GM21528 (cell line): ENCODE measurements around the gene PAPPA.

ENCODE experiments used
- ATAC-seq: cut with Tn5 transposase; IDR thresholded peaks from one replicate; pipeline ENCODE4 v1.9.1; 2021; ENCODE audit warnings: mild to moderate bottlenecking, moderate library complexity; ENCODE audit not compliant: unreplicated experiment, low FRiP score

Gene PAPPA

GRCh38 chr9:116178481-116179211 lies 25.1 kb downstream of the PAPPA start:
- ATAC-seq, result no peak

- no peak for ATAC-seq
These were observed 26.0 kb downstream of the PAPPA start for GRCh38 chr9:116179568-116179967.

DNA sequence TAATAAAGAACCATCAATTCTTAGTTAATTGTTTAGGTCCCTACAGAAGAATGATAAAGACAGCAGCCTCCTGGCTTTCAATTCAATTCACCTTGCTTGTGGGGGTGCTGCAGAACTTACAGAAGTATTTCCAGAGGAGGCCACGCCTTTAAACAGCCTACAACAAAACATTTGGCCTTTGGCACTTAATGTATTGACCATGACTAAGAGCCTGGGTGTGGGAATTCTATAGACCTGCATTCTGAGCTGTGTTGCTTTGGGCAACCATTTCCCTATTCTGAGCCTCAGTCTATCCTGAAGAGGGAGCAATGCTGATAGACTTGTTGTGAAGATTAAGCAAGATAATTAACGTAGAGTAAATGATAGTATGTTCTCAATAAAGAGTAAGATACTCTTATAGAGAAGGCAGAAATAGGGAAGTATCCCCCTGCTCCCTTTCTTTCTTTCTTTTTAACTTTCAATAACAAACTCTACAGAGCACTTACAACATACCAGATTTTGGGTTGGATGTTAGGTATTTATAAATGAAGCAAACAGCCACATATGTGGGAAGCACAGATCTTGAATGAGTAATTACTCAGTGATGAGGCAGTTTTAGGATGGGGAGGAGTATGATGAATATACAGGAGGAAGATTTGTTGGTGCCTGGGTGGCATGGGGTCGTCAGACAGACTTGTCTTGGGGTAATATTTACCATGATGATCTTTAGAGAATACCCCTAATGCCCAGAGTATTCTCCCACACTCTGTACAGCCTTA lies 28.4 kb downstream of the PAPPA start:
- ATAC-seq, result no peak

GRCh38 chr9:116182876-116183275 lies 29.3 kb downstream of the PAPPA start:
- ATAC-seq, result no peak

DNA sequence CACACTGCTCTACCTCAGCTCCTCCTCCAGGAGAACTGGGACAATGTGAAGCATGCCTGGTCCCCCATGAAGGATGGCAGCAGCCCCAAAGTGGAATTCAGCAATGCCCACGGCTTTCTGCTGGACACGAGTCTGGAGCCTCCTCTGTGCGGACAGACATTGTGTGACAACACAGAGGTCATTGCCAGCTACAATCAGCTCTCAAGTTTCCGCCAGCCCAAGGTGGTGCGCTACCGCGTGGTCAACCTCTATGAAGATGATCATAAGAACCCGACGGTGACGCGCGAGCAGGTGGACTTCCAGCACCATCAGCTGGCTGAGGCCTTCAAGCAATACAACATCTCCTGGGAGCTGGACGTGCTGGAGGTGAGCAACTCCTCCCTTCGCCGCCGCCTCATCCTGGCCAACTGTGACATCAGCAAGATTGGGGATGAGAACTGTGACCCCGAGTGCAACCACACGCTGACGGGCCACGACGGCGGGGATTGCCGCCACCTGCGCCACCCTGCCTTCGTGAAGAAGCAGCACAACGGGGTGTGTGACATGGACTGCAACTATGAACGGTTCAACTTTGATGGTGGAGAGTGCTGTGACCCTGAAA lies 34.1 kb downstream of the PAPPA start:
- ATAC-seq, result no peak

DNA sequence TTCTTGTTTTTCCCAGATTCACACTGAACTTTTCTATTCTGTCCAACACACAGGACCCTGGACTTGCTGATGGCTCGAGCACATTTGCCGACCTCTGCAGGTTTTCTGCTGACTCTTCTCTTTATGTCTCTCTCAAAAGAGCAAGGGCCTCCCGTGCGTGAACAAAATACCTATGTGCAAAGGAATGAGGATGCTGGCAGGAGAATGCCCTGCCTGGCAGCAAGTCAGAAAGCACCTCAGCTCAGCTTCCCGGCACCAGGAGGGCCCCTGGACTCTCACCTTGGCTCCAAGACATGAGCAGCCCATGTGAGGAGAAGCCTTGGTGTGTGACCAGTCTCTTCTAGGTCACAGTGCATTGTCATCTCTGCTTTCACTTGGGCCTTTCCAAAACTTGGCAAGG lies 36.1 kb downstream of the PAPPA start:
- ATAC-seq, result no peak

GRCh38 chr9:116190637-116191396 lies 37.2 kb downstream of the PAPPA start:
- no peak for ATAC-seq

DNA sequence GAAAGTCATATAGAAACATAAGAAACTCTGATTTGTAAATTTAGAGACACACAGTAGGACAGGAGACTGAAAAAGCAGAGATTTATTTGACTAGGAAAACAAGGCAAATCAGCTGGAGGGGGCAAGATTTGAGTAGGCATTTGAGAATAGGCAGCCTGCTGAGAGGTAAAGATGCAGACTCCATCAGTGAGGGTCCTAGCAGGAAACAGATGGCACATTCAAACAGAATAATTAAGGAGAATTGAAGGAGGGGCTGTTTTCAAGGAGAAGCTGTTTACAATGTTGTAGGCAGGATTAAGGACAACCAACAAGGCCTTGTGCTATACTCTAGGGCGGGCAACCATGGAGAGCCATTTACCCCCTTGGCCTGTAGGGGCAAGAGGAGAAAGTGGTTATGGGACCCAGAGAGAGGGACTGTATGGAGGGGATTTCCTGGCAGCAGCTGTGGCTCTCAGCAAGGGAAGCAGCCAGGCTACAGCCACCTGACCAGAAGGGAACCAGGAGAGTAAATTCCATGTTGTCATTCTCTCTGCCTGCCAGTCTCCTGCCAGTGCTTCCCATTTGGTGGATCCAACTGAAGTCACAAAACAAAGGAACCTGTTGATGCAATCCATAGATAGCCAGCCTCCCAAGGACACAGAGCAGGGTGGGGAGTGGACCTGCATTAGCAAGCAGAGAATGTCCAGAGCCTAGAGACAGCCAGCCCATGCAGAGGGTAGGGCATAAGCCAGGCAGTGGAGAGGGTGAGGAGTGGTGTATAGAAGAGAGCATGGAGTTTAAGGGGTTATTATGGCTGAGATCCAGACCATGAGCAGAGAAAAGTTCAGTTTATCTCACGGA lies 38.2 kb downstream of the PAPPA start:
- no peak for ATAC-seq

DNA sequence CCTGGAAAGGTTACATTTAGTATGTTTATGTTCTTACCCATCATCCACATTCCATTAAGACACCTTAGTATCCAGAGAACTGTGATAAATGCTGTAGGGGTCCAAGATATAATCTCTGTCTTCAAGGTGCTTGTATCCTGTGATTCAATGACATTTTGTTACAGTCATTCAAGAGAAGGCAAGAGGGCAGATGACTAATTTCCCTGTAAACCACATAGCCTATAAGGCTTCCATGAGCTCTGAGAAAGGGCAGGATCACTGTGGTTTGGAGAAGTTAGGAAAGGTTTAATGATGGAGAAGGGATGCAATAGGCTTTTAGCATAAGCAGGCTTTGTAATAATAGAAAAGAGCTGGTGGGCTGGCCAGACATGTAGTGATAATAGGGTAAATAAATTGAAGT lies 40.0 kb downstream of the PAPPA start:
- no peak for ATAC-seq

DNA sequence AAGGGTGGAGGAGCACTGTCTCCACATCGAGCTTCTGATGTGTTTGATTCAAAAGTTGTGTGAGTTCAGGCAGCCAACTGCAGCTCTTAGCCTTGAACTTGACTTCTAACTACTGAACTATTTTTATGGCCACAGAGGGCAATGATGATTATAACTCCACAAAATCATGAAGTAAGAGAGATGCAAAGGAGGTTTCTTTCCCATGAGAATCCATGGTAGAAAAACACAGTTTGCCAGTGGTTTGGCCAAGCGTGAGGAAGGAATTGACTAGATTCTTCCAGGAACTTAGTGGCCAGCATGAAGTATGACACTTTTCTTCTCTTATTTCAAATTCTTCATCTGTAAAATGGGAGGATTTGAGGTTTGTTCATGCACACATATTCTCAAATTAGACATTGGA lies 43.2 kb downstream of the PAPPA start:
- ATAC-seq, result no peak

GRCh38 chr9:116198344-116198743 lies 44.8 kb downstream of the PAPPA start:
- no peak for ATAC-seq

- no peak for ATAC-seq
These were observed 48.8 kb downstream of the PAPPA start for GRCh38 chr9:116202219-116202912.

GRCh38 chr9:116204252-116204882 lies 50.8 kb downstream of the PAPPA start:
- ATAC-seq, result no peak

DNA sequence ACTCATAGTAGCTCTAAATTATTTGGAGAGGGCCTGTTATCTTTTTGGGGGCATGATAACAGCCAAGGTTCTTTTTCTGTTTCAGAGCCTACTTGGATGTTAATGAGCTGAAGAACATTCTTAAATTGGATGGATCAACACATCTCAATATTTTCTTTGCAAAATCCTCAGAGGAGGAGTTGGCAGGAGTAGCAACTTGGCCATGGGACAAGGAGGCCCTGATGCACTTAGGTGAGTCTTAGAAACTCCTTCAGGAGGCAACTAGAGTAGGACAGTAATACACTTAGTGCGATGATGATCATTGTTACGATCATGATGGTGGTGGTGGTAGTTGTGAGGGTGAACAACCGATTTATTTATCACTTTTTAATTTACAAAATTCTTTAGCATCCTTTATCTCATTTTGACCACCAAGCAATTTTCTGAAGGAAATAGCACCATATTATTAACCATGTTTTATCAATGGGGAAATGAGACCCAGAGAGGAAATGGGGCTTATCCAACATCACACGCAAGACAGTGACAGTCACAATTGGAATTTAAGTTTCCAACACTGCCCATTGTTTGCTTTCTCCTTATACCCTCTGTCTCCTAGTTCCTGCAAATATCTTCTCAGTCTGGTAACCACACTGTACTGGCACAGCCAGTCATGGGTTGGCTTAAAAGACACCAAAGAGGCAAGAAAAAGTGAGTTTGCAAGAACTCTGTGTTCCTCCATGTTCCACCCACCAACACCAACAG lies 54.0 kb downstream of the PAPPA start:
- ATAC-seq, result no peak

DNA sequence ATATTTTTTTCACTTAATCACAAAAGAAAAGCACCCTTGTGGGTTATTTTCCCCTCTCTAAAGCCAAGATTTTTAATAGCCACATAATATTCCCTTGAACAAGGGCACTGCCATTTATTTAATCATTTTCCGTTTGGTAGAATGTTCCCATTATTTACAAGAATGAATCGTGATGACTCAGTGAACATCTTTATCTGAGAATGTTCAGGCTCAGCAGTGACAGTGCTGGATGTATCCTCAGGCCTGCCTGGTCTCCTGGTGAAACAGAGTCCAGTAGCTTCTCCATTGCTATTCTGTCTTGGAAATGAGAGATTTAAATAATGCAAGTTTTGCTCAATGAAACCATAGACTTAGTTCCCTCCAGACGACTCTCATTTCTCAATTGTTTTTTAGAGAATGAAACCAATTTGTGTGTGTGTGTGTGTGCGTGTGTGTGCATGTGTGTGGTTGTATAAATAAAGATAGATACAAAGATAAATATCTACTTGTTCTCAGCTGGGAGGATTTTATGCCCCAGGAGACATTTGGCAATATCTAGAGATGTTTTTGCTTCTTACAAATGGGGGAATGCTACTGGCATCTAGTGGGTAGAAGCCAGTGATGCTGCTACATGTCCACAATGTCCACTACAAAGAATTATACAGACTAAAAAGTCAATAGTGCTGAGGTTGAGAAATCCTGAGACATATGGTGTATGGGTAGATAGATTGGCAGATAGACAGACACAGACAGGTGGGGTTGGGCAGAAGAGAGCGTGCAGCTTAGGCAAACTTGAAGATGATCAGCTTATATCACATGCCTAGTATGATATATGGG lies 55.0 kb downstream of the PAPPA start:
- ATAC-seq, result no peak

DNA sequence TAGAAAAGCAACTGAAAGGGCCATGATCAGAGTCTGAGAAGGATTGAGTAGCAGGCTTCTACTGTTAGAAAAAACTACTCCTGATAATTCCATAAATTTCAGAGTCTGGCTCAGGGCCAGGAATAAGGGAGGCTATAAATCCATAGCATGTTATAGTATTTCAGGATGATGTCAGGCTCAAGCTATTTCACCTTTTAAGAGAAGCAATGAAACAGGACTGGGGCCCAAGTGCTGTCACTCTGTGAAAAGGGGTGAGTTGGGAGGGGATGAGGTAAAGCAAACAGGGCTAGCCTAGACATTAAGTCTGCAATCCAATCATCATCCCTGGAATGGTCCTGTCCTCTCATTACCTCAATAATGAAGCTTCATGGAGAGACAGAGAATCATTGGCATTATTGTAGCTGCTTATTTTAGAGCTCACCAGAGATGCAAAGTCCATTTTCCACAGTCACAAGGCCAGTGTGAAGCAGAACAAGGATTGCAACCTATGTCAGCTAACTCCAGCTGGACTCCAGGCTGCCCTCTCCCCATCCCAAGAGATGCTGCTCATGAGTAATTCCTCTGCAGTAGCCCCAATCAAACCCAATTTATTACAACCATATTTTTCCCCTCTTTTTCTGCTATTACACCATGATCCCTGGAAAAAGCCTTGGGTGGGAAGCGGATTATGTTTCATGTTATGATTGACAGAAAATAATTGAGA lies 56.0 kb downstream of the PAPPA start:
- no peak for ATAC-seq
